ENCODE data around the gene KMT2A. TPM values are rescaled to one million over a fixed set of nuclear protein-coding genes. Genes with fewer than 3 reads are reported as not detected.

KMT2A gene
- total RNA-seq, 2 donors from 2014 or later, result 76.9 to 78.8 TPM

GRCh38 chr11:118529584-118530175 is 93.4 kb downstream of the KMT2A start:
- DNase-seq, result peak; percentile 65
- H3K9ac ChIP-seq (ENCODE audit: extremely low read depth, low read length, poor library complexity, severe bottlenecking), result no peak overlapping the region
- H3K4me1 Mint-ChIP-seq, result peaks cover 36% of the 10 kb centered on the region

DNA sequence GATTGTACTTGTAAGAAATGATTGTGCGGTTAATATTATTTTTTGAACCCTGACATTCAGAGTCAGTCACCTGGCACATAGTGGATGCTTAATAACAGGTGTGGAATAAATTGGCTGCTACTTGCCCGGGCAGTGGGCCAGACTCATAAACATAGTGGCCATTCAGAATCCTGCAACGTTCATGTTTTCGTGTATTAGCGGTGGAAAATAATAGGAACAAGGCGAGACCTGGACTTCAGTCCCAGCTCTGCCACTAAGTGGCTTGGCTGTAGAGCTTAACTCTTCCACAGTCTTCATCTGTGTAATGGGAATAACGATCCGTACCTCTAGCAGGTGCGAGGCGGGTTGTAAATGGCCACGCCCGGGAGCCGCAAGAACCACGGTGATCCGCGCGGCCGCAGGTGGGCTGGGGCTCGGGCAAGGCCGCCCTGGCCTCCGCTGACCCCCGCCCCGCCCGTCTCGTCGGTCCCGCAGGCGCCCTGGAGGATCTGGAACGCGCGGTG is 93.9 kb downstream of the KMT2A start:
- Histone ChIP-seq H3K27me3 (ENCODE audit: control insufficient read depth, insufficient read depth, low read length, poor library complexity, severe bottlenecking) (no peaks in the 10 kb centered on the region), H3K4me3 (ENCODE audit: low read length) (peak overlapping the region; percentile 80), H3K4me1 (ENCODE audit: control insufficient read depth, insufficient read depth, low read length) (peaks cover 7% of the 10 kb centered on the region), H3K27ac (ENCODE audit: low read depth, low read length) (peak overlapping the region; percentile 61), H3K36me3 (ENCODE audit: control insufficient read depth, insufficient read depth, low read length) (peaks cover 5% of the 10 kb centered on the region), H3K9ac (ENCODE audit: extremely low read depth, low read length, poor library complexity, severe bottlenecking) (peak overlapping the region; percentile 48), H3K9me3 (ENCODE audit: control insufficient read depth, low read length) (no peaks in the 10 kb centered on the region)
- H3K27me3 Mint-ChIP-seq (ENCODE audit: insufficient read depth), result no peaks in the 10 kb centered on the region
- TF ChIP-seq CTCF (conservative IDR thresholded peaks at IDR 0.05), result no peak
- no peaks in the 10 kb centered on the region for H3K9me3 Mint-ChIP-seq
- peaks cover 36% of the 10 kb centered on the region for H3K4me1 Mint-ChIP-seq
- peak overlapping the region; percentile 85 for H3K4me3 Mint-ChIP-seq
- DNase-seq, result no peak
- 9 to 54% methylated on average over 6 to 31 of the region's 31 CpGs for WGBS, 2 experiments (ENCODE audit: insufficient coverage in 1 of 2, insufficient read length in 1 of 2)
- H3K36me3 Mint-ChIP-seq (ENCODE audit: low read depth), result peaks cover 4% of the 10 kb centered on the region
- peak overlapping the region; percentile 66 for H3K27ac Mint-ChIP-seq

More at GRCh38 chr11:118529584-118530175, 93.4 kb downstream of the KMT2A start:
- 79 to 88% methylated on average over 5 of the region's 5 CpGs for WGBS, 2 experiments (ENCODE audit: insufficient coverage in 1 of 2, insufficient read length in 1 of 2)
- Histone ChIP-seq H3K4me1 (ENCODE audit: control insufficient read depth, insufficient read depth, low read length) (peaks cover 7% of the 10 kb centered on the region), H3K27me3 (ENCODE audit: control insufficient read depth, insufficient read depth, low read length, poor library complexity, severe bottlenecking) (no peaks in the 10 kb centered on the region), H3K27ac (ENCODE audit: low read depth, low read length) (no peak overlapping the region), H3K36me3 (ENCODE audit: control insufficient read depth, insufficient read depth, low read length) (peaks cover 10% of the 10 kb centered on the region), H3K9me3 (ENCODE audit: control insufficient read depth, low read length) (no peaks in the 10 kb centered on the region), H3K4me3 (ENCODE audit: low read length) (peak overlapping the region; percentile 80)
- H3K9me3 Mint-ChIP-seq, result no peaks in the 10 kb centered on the region
- H3K27ac Mint-ChIP-seq, result peak overlapping the region; percentile 66
- no peaks in the 10 kb centered on the region for H3K27me3 Mint-ChIP-seq (ENCODE audit: insufficient read depth)
- peak; percentile 26 for TF ChIP-seq CTCF (conservative IDR thresholded peaks at IDR 0.05)
- H3K4me3 Mint-ChIP-seq, result peak overlapping the region; percentile 85
- H3K36me3 Mint-ChIP-seq (ENCODE audit: low read depth), result peaks cover 6% of the 10 kb centered on the region

DNA sequence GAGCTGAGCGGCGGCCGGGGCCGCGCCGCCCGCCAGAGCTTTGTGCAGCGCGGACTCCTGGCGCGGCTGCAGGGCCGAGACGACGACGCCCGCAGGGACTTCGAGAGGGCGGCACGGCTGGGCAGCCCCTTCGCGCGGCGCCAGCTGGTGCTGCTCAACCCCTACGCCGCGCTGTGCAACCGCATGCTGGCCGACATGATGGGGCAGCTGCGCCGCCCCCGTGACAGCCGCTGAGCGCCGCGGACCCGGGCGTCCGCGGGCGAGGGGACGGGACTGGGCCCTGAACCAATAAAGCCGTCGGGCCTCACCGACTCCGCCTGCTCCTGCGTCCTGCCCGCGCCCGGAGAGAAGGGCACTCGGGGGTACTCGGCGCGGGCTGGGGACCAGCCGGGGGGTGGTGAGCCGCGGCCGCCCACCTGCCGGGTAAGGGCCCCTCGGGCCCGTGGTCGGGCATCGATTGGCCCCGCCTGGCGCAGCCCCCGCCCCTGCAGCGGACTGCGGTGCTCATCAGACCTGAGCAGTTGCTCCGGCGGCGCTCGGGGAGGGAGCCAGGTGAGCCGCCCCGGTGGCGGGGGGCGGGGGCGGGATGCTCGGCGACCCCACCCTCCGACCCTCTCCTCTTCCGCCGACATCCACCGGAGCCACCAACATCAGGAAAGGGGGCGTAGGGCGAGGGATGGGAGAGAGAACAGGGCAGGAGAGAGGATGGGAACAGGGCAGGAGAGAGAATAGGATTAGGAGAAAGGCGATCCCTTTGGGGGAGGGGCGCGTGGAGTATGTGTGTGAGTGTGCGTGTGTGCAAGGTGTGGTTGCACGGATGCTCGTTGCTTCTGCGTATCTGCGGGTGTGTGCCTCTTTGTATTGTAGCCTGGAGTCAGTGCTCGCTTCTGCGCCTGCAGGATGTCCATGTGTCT is 94.6 kb downstream of the KMT2A start, which contains the start of gene TMEM25:
Gene TMEM25 (plus strand): TSS at position 510 of the 914 bp plus-strand sequence. CDS start 610 bp downstream, outside the sequence.
- no peaks in the 10 kb centered on the region for H3K9me3 ChIP-seq (ENCODE audit: control insufficient read depth, low read length)
- H3K36me3 ChIP-seq (ENCODE audit: control insufficient read depth, insufficient read depth, low read length), result peaks cover 3% of the 10 kb centered on the region
- H3K4me1 ChIP-seq (ENCODE audit: control insufficient read depth, insufficient read depth, low read length), result peaks cover 7% of the 10 kb centered on the region
- H3K4me3 ChIP-seq (ENCODE audit: low read length), result peak within 1 kb of the TSS; percentile 80
- TF ChIP-seq CTCF (conservative IDR thresholded peaks at IDR 0.05), result no peak
- Mint-ChIP-seq H3K9me3 (no peaks in the 10 kb centered on the region), H3K4me3 (peak within 1 kb of the TSS; percentile 85), H3K4me1 (peaks cover 36% of the 10 kb centered on the region), H3K36me3 (ENCODE audit: low read depth) (peaks cover 3% of the 10 kb centered on the region), H3K27ac (peak within 1 kb of the TSS; percentile 66), H3K27me3 (ENCODE audit: insufficient read depth) (no peaks in the 10 kb centered on the region)
- no peaks in the 10 kb centered on the region for H3K27me3 ChIP-seq (ENCODE audit: control insufficient read depth, insufficient read depth, low read length, poor library complexity, severe bottlenecking)
- peak within 1 kb of the TSS; percentile 48 for H3K9ac ChIP-seq (ENCODE audit: extremely low read depth, low read length, poor library complexity, severe bottlenecking)
- DNase-seq, result peak; percentile 91
- 1 to 3% methylated on average over 28 to 84 of the region's 94 CpGs for WGBS, 2 experiments (ENCODE audit: insufficient coverage in 1 of 2, insufficient read length in 1 of 2)
- peak within 1 kb of the TSS; percentile 61 for H3K27ac ChIP-seq (ENCODE audit: low read depth, low read length)
